H1 (cell line): Measurements from ENCODE around the gene IFT74. TPM values are rescaled to one million over a fixed set of nuclear protein-coding genes. Genes with fewer than 3 reads are reported as not detected.

Experiments used
- CTCF ChIA-PET: fragments of 300-600 bp; sonication (Branson Sonifier 250); formaldehyde crosslinking; loops from one replicate; lab custom pipeline; 2021; ENCODE audit not compliant: partially characterized antibody; lab: Charles Lee
- POLR2A ChIA-PET: fragments of 300-600 bp; sonication (Branson Sonifier 250); formaldehyde crosslinking; loops from one replicate; lab custom pipeline; 2021; ENCODE audit warnings: inconsistent platforms; ENCODE audit not compliant: partially characterized antibody; lab: Charles Lee
- DNase-seq, 2 experiments: peaks; one replicate each; pipeline versions ENCODE4 v3.0.0 to v3.0.0-alpha.2; 2010 to 2022; ENCODE audit warnings: low spot score in 2 of 2, low read depth in 1 of 2, mixed read lengths in 1 of 2
- FAIRE-seq: peaks from 2 replicates; lab custom pipeline; 2011; peaks lifted over from hg19 to GRCh38; lab: Jason Lieb, UNC
- H2AFZ ChIP-seq: 2 replicates; pipeline ENCODE4 v1.8.1; 2012; ENCODE audit warnings: low read length, inconsistent platforms
- H2AK5ac ChIP-seq: 2 replicates; pipeline ENCODE4 v1.6.1; 2013; ENCODE audit warnings: low read depth, low read length
- H2BK120ac ChIP-seq: replicated peaks from 2 replicates; pipeline ENCODE3; 2013; ENCODE audit warnings: low read depth, low read length, inconsistent platforms
- H2BK12ac ChIP-seq: 2 replicates; pipeline ENCODE4 v1.6.1; 2013; ENCODE audit warnings: low read depth, low read length
- H2BK15ac ChIP-seq: 2 replicates; pipeline ENCODE4 v1.6.1; 2013; ENCODE audit warnings: low read length
- H2BK20ac ChIP-seq: 2 replicates; pipeline ENCODE4 v1.6.1; 2013; ENCODE audit warnings: low read length
- H2BK5ac ChIP-seq: 2 replicates; pipeline ENCODE4 v1.6.1; 2013; ENCODE audit warnings: low read depth, low read length
- H3K14ac ChIP-seq: 2 replicates; pipeline ENCODE4 v1.6.1; 2013; ENCODE audit warnings: inconsistent platforms; ENCODE audit not compliant: insufficient read length
- H3K18ac ChIP-seq: 2 replicates; pipeline ENCODE4 v1.6.1; 2013; ENCODE audit warnings: low read length; ENCODE audit errors: extremely low read depth
- H3K23ac ChIP-seq: 2 replicates; pipeline ENCODE4 v1.6.1; 2013; ENCODE audit warnings: inconsistent platforms; ENCODE audit not compliant: insufficient read length
- H3K23me2 ChIP-seq: 2 replicates; pipeline ENCODE4 v1.6.1; 2013; ENCODE audit warnings: low read depth, low read length
- H3K27ac ChIP-seq: 2 replicates; pipeline ENCODE4 v1.6.1; 2011; ENCODE audit warnings: low read depth, low read length, inconsistent platforms
- H3K27me3 ChIP-seq, 4 experiments: replicated peaks in 1 of 4; 1 replicate in 1 of 4; 2 replicates in 3 of 4; pipeline versions ENCODE4 v1.6.1 to v1.8.1; 2011 to 2013; ENCODE audit warnings: low read length in 3 of 4, mild to moderate bottlenecking in 3 of 4, inconsistent platforms in 2 of 4, mixed read lengths in 2 of 4, moderate library complexity in 1 of 4; ENCODE audit not compliant: control insufficient read depth in 3 of 4, insufficient read depth in 3 of 4; ENCODE audit errors: extremely low read depth in 1 of 4
- H3K36me3 ChIP-seq, 4 experiments: 2 replicates each; pipeline versions ENCODE4 v1.6.1 to v1.8.1; 2011 to 2013; ENCODE audit warnings: mild to moderate bottlenecking in 4 of 4, low read length in 3 of 4, moderate library complexity in 2 of 4, control low read depth in 1 of 4, inconsistent platforms in 1 of 4; ENCODE audit not compliant: insufficient read depth in 4 of 4, control insufficient read depth in 2 of 4
- H3K4ac ChIP-seq: replicated peaks from 2 replicates; pipeline ENCODE3; 2013; ENCODE audit warnings: low read length, low read depth, mixed read lengths, inconsistent platforms; ENCODE audit not compliant: insufficient read length
- H3K4me1 ChIP-seq, 4 experiments: replicated peaks in 1 of 4; 1 replicate in 1 of 4; 2 replicates in 3 of 4; pipeline versions ENCODE4 v1.6.1 to v1.8.1; 2011 to 2013; ENCODE audit warnings: low read length in 3 of 4, inconsistent platforms in 2 of 4, mixed read lengths in 1 of 4; ENCODE audit not compliant: insufficient read depth in 4 of 4, control insufficient read depth in 3 of 4
- H3K4me2 ChIP-seq, 2 experiments: 2 replicates each; pipeline versions ENCODE4 v1.6.1 to v1.8.1; 2011 to 2013; ENCODE audit warnings: low read depth in 2 of 2, low read length in 2 of 2, control low read depth in 1 of 2, inconsistent platforms in 1 of 2, mild to moderate bottlenecking in 1 of 2; ENCODE audit not compliant: insufficient read depth in 1 of 2
- H3K4me3 ChIP-seq, 4 experiments: fragments of 200-600, 300-600 bp in 1 of 4; sonication (generic), shearing (Covaris generic), sonication (Bioruptor Twin) in 1 of 4; 2 replicates each; pipeline versions ENCODE4 v1.5.1 to v1.8.1; 2011 to 2016; ENCODE audit warnings: low read length in 4 of 4, low read depth in 3 of 4, control low read depth in 2 of 4, inconsistent platforms in 2 of 4, mild to moderate bottlenecking in 2 of 4, mixed read lengths in 1 of 4, moderate library complexity in 1 of 4; ENCODE audit not compliant: insufficient read depth in 2 of 4; ENCODE audit errors: extremely low read depth in 1 of 4
- H3K56ac ChIP-seq: replicated peaks from 2 replicates; pipeline ENCODE3; 2013; ENCODE audit warnings: low read depth, mild to moderate bottlenecking, mixed read lengths, low read length, inconsistent platforms; ENCODE audit not compliant: insufficient read length
- H3K79me1 ChIP-seq: 2 replicates; pipeline ENCODE4 v1.6.1; 2013; ENCODE audit warnings: low read depth, low read length, control low read depth
- H3K79me2 ChIP-seq, 2 experiments: 2 replicates each; pipeline versions ENCODE4 v1.6.1 to v1.8.1; 2012 to 2013; ENCODE audit warnings: low read length in 2 of 2, mild to moderate bottlenecking in 2 of 2, inconsistent platforms in 1 of 2; ENCODE audit not compliant: insufficient read depth in 2 of 2, control insufficient read depth in 1 of 2
- H3K9ac ChIP-seq, 4 experiments: replicated peaks in 1 of 4; 1 replicate in 1 of 4; 2 replicates in 3 of 4; pipeline versions ENCODE4 v1.6.1 to v1.8.1; 2011 to 2013; ENCODE audit warnings: low read depth in 3 of 4, low read length in 3 of 4, control low read depth in 2 of 4, mild to moderate bottlenecking in 2 of 4, moderate library complexity in 2 of 4, inconsistent platforms in 1 of 4; ENCODE audit errors: extremely low read depth in 1 of 4
- H3K9me3 ChIP-seq, 2 experiments: 2 replicates each; pipeline versions ENCODE4 v1.6.1 to v1.8.1; 2012 to 2013; ENCODE audit warnings: mild to moderate bottlenecking in 2 of 2, moderate library complexity in 2 of 2, control low read depth in 1 of 2, inconsistent platforms in 1 of 2, low read depth in 1 of 2, low read length in 1 of 2, mixed read lengths in 1 of 2; ENCODE audit not compliant: insufficient read depth in 2 of 2
- H4K20me1 ChIP-seq, 2 experiments: replicated peaks in 1 of 2; 2 replicates each; pipeline versions ENCODE3 to v1.8.1; 2011 to 2013; ENCODE audit warnings: inconsistent platforms in 2 of 2, low read length in 2 of 2, mild to moderate bottlenecking in 1 of 2; ENCODE audit not compliant: insufficient read depth in 2 of 2, control insufficient read depth in 1 of 2
- H4K5ac ChIP-seq: 2 replicates; pipeline ENCODE4 v1.6.1; 2013; ENCODE audit warnings: low read length, low read depth, mixed read lengths, inconsistent platforms; ENCODE audit not compliant: insufficient read length
- H4K8ac ChIP-seq: 2 replicates; pipeline ENCODE4 v1.8.0; 2013; ENCODE audit warnings: mild to moderate bottlenecking, moderate library complexity, low read length, inconsistent platforms; ENCODE audit not compliant: insufficient read depth; ENCODE audit errors: extremely low read depth
- H4K91ac ChIP-seq: replicated peaks from 2 replicates; pipeline ENCODE3; 2013; ENCODE audit warnings: low read length, mixed read lengths, inconsistent platforms; ENCODE audit not compliant: insufficient read length
- CHD1 ChIP-seq: IDR thresholded peaks from 2 replicates; pipeline ENCODE4 v1.6.1; 2012; ENCODE audit warnings: low read depth, low read length, improper control_type of control experiment
- WGBS, 2 experiments: shearing (Covaris generic) in 1 of 2; methylation state at CpG; one replicate each; pipeline versions ENCODE4 v1.1.6 to v1.1.7; 2013 to 2015; ENCODE audit warnings: low lambda C conversion rate in 2 of 2, mixed read lengths in 2 of 2, inconsistent platforms in 1 of 2, low coverage in 1 of 2, missing lambda C conversion rate in 1 of 2; ENCODE audit not compliant: insufficient replicate concordance in 2 of 2, insufficient coverage in 1 of 2, insufficient read length in 1 of 2; ENCODE audit errors: extremely low coverage in 1 of 2, missing lambda C conversion rate in 1 of 2; 5-methylcytosine and 5-hydroxymethylcytosine counted together
- polyA plus RNA-seq, 7 experiments: library from polyadenylated mRNA; depleted of rRNA in 3 of 7; stranded (reverse) in 5 of 7; unstranded in 2 of 7; fragments of >200 nt in 5 of 7; fragments of 200-250 nt in 2 of 7; gene quantifications; 1 replicate in 5 of 7; 2 replicates in 1 of 7; 4 replicates in 1 of 7; pipeline versions ENCODE4 v1.2.1 to v1.2.3, GENCODE V29; 2011 to 2013; ENCODE audit warnings: missing spikeins in 2 of 7, mixed read lengths in 2 of 7
- total RNA-seq: library from RNA; stranded (reverse); fragmentation: NEBNext Ultra II Directional; extraction: Animal tissue kit (Norgen Biotek cat#: 25700); gene quantifications from 2 replicates; pipeline ENCODE4 v1.2.1, GENCODE V29; 2021

The IFT74 gene
- total and polyA plus RNA-seq, 2 of the 8 experiments (the other 6 are each of a cell fraction or from before 2014, with no cell fraction given) = 4.4 to 17.8 TPM

GRCh38 chr9:26939955-26940711 lies 16.1 kb upstream of the IFT74 start:
- H4K5ac ChIP-seq = no peak overlapping the region
- no peak overlapping the region for H2BK20ac ChIP-seq
- H3K27ac ChIP-seq = no peak overlapping the region
- H2BK120ac ChIP-seq = no peak overlapping the region
- no peak overlapping the region for H3K4me3 ChIP-seq
- peaks cover 2% of the 10 kb centered on the region; the same call in 1 of the 2 replicates for H3K23me2 ChIP-seq
- H2BK15ac ChIP-seq = no peak overlapping the region
- H3K27me3 ChIP-seq = no peaks in the 10 kb centered on the region
- ChIA-PET POLR2A (no interaction called here), CTCF (interaction anchor here (0.6 to 1.5 kb wide), 2 partner anchors 9 to 36 kb away, joined by 3 read pairs; no protein-coding TSS in a partner anchor)
- H4K8ac ChIP-seq = no peak overlapping the region
- no peak overlapping the region for H4K91ac ChIP-seq
- H3K18ac ChIP-seq = no peak overlapping the region
- peaks cover 0 to 6% of the 10 kb centered on the region in 2 experiments for H4K20me1 ChIP-seq
- no peaks in the 10 kb centered on the region; a peak in 1 of 8 replicates for H3K36me3 ChIP-seq
- no peak overlapping the region for H2AFZ ChIP-seq
- peaks cover 12% of the 10 kb centered on the region for H3K79me1 ChIP-seq
- peaks cover 0 to 6% (median 4%) of the 10 kb centered on the region in 4 experiments; a peak in 5 of 7 replicates for H3K4me1 ChIP-seq
- H3K14ac ChIP-seq = no peak overlapping the region
- no peak overlapping the region for H2BK12ac ChIP-seq
- no peak overlapping the region for H3K9ac ChIP-seq
- H2AK5ac ChIP-seq = no peak overlapping the region
- no peak for DNase-seq
- H3K4ac ChIP-seq = no peak overlapping the region
- no peak overlapping the region for H3K4me2 ChIP-seq
- peaks cover 0 to 3% of the 10 kb centered on the region in 2 experiments; a peak in 1 of 4 replicates for H3K9me3 ChIP-seq
- H3K56ac ChIP-seq = no peak overlapping the region
- FAIRE-seq = peak; percentile 60
- no peak overlapping the region for H3K23ac ChIP-seq
- no peak overlapping the region for H2BK5ac ChIP-seq
- 92% methylated on average over 3 of the region's 3 CpGs; no CpG with 5 or more reads in 1 of the 2 experiments for WGBS, 2 experiments
- peaks cover 36 to 98% of the 10 kb centered on the region in 2 experiments for H3K79me2 ChIP-seq
- no peak for TF ChIP-seq CHD1
